ENCODE results near the gene ANO6. TPM values are rescaled to one million over a fixed set of nuclear protein-coding genes. Genes with fewer than 3 reads are reported as not detected.

The ANO6 gene
- total RNA-seq, 1 experiment from 2014 or later: 34.2 TPM

DNA sequence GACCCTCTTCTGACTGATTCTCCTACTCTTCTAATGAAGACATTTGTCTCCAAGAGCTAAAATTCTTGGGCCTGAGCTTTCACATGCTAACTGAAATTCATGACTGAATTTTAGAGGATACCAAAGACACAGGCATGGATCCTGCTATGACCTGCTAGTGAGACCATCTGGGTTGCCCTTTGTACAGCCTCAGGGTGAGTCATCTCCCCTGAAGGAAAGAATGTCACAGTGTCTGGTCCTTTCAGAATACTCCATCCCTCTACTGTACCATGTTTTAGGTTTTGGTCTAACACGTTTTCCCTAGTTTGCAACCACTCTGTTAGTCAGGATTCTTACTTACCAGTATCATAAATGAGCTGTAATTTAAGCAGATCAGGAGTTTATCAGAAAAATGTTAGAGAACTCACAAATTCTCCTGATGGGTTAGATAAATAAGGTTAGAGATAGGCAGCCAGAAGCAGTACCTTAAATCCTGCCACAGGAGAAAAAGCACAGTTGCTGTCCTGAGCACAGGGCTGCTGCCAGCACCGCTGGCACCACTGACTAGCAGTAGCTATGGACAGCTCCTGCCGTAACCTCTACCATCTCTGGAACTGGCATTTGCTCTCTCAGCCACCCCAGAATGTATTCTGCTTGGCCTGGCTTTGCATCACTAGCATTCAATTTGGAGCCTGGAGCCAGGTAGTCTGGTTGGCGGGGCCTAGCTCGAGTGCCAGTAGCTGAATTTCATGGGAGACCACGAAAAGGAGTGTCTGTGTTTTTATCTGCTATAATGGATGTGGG is 127.6 kb downstream of the ANO6 start:
- intact Hi-C loops (cut with micrococcal nuclease; ENCODE audit: unreplicated experiment): no loop called here
- Mint-ChIP-seq H3K4me3 (ENCODE audit: low read depth, unreplicated experiment) (no peak overlapping the region), H3K27me3 (ENCODE audit: unreplicated experiment) (no peaks in the 10 kb centered on the region), H3K9me3 (ENCODE audit: low read depth, unreplicated experiment) (no peaks in the 10 kb centered on the region), H3K36me3 (ENCODE audit: insufficient read depth, unreplicated experiment) (no peaks in the 10 kb centered on the region), H3K4me1 (ENCODE audit: low read depth, unreplicated experiment) (peaks cover 14% of the 10 kb centered on the region), H3K27ac (ENCODE audit: unreplicated experiment) (no peak overlapping the region)
- CTCF ChIA-PET: no interaction called here
- BruUV-seq (replicated peaks): no TSS peak
- TF ChIP-seq, protein P1, sequence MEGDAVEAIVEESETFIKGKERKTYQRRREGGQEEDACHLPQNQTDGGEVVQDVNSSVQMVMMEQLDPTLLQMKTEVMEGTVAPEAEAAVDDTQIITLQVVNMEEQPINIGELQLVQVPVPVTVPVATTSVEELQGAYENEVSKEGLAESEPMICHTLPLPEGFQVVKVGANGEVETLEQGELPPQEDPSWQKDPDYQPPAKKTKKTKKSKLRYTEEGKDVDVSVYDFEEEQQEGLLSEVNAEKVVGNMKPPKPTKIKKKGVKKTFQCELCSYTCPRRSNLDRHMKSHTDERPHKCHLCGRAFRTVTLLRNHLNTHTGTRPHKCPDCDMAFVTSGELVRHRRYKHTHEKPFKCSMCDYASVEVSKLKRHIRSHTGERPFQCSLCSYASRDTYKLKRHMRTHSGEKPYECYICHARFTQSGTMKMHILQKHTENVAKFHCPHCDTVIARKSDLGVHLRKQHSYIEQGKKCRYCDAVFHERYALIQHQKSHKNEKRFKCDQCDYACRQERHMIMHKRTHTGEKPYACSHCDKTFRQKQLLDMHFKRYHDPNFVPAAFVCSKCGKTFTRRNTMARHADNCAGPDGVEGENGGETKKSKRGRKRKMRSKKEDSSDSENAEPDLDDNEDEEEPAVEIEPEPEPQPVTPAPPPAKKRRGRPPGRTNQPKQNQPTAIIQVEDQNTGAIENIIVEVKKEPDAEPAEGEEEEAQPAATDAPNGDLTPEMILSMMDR (IDR thresholded peaks at IDR 0.05; ENCODE audit: unreplicated experiment): no peak
- DNase-seq: no peak

DNA sequence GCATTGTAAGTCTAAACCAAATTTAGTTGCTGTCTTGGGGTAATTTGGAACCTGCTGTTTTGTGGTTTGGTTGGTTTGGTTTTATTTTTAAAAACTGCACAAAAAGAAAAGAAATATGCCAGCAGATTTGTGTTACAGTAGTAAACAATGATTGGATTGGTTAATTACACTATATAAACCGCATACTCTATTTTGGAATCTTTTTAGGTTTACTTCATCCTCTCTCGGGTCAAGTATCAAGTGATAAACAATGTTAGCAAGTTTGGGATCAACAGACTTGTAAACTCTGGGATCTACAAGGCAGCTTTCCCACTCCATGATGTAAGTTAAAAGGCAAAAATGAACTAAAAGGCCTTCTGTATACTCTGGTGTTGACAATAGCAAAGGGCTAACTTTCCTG is 132.4 kb downstream of the ANO6 start:
- no peak for DNase-seq
- Mint-ChIP-seq H3K27me3 (ENCODE audit: unreplicated experiment) (no peaks in the 10 kb centered on the region), H3K9me3 (ENCODE audit: low read depth, unreplicated experiment) (no peaks in the 10 kb centered on the region), H3K27ac (ENCODE audit: unreplicated experiment) (no peak overlapping the region), H3K4me3 (ENCODE audit: low read depth, unreplicated experiment) (no peak overlapping the region), H3K4me1 (ENCODE audit: low read depth, unreplicated experiment) (peaks cover 3% of the 10 kb centered on the region), H3K36me3 (ENCODE audit: insufficient read depth, unreplicated experiment) (peaks cover 6% of the 10 kb centered on the region)
- no TSS peak for BruUV-seq (replicated peaks)
- CTCF ChIA-PET: no interaction called here
- TF ChIP-seq, protein P1 (IDR thresholded peaks at IDR 0.05; ENCODE audit: unreplicated experiment): no peak
- intact Hi-C loops (cut with micrococcal nuclease; ENCODE audit: unreplicated experiment): no loop called here

DNA sequence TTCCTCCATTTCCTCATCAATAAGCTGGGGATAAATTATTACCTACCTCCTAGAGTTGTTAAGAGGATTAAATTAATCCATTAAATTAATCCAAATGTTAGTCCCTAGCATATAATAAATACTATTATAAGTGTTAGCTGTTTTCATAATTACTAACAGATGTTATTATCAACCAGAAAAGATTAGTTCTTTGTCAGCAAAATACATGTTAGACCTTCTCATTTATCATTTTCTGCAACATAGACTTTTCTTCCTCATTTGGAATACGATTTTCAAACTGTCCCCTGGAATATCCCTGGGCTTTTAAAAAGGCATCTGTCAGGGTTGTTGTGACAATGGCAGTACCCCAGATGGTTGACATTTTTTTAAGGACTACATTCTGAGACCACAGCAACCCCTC is 133.1 kb downstream of the ANO6 start:
- intact Hi-C loops (cut with micrococcal nuclease; ENCODE audit: unreplicated experiment): no loop called here
- H3K9me3 Mint-ChIP-seq (ENCODE audit: low read depth, unreplicated experiment): no peaks in the 10 kb centered on the region
- H3K4me1 Mint-ChIP-seq (ENCODE audit: low read depth, unreplicated experiment): peaks cover 7% of the 10 kb centered on the region
- peaks cover 6% of the 10 kb centered on the region for H3K36me3 Mint-ChIP-seq (ENCODE audit: insufficient read depth, unreplicated experiment)
- H3K27me3 Mint-ChIP-seq (ENCODE audit: unreplicated experiment): no peaks in the 10 kb centered on the region
- DNase-seq: no peak
- CTCF ChIA-PET: no interaction called here
- no TSS peak for BruUV-seq (replicated peaks)
- TF ChIP-seq, protein P1 (IDR thresholded peaks at IDR 0.05; ENCODE audit: unreplicated experiment): no peak
- no peak overlapping the region for H3K27ac Mint-ChIP-seq (ENCODE audit: unreplicated experiment)
- H3K4me3 Mint-ChIP-seq (ENCODE audit: low read depth, unreplicated experiment): no peak overlapping the region

DNA sequence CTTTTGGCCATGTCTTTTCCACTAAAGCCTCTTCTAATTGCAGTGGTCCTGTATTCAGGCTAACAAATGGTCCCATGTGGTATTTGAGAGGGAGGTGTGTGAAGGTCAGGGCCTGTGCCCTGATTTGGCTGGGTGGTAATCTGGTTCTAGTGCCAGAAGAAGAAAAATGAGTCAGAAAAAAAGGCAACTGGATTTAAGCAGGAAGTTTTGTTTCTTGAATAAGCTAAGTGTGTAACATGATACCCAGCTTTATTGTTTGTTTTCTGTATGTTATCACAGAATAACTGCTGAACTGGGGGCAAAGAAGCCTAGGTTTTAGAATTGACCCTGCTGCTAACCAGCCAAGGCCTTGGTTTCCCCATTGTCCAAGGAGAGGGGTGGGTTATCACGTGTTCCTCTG is 134.0 kb downstream of the ANO6 start:
- no peak overlapping the region for H3K27ac Mint-ChIP-seq (ENCODE audit: unreplicated experiment)
- peaks cover 16% of the 10 kb centered on the region for H3K4me1 Mint-ChIP-seq (ENCODE audit: low read depth, unreplicated experiment)
- DNase-seq: no peak
- TF ChIP-seq, protein P1 (IDR thresholded peaks at IDR 0.05; ENCODE audit: unreplicated experiment): no peak
- peaks cover 10% of the 10 kb centered on the region for H3K36me3 Mint-ChIP-seq (ENCODE audit: insufficient read depth, unreplicated experiment)
- BruUV-seq (replicated peaks): no TSS peak
- no peaks in the 10 kb centered on the region for H3K9me3 Mint-ChIP-seq (ENCODE audit: low read depth, unreplicated experiment)
- intact Hi-C loops (cut with micrococcal nuclease; ENCODE audit: unreplicated experiment): no loop called here
- CTCF ChIA-PET: interaction anchor here (0.6 kb wide), 2 partner anchors 60 to 101 kb away, joined by 4 read pairs; no protein-coding TSS in a partner anchor
- H3K27me3 Mint-ChIP-seq (ENCODE audit: unreplicated experiment): no peaks in the 10 kb centered on the region
- no peak overlapping the region for H3K4me3 Mint-ChIP-seq (ENCODE audit: low read depth, unreplicated experiment)
